GM12878 (cell line): ENCODE results near the gene FXYD3. TPM values are rescaled to one million over a fixed set of nuclear protein-coding genes. Genes with fewer than 3 reads are reported as not detected.

Experiments used
- ATAC-seq: fragments of 200-7000 bp; cut with Tn5 transposase; 3 replicates; pipeline ENCODE4 v1.9.1; 2020; ENCODE audit warnings: mild to moderate bottlenecking, moderate library complexity
- BruUV-seq: library from RNA; stranded (reverse); fragments of 400-500 nt; replicated peaks from 2 replicates; lab custom pipeline; 2021; lab: Mats Ljungman, UMichigan
- CTCF ChIA-PET: fragments of 300-600 bp; sonication (Branson Sonifier 250); formaldehyde crosslinking; extraction: SDS; loops from one replicate; lab custom pipeline; 2021; ENCODE audit warnings: inconsistent platforms; lab: Yijun Ruan, JAX
- POLR2A ChIA-PET: fragments of 350-600 bp; formaldehyde crosslinking; extraction: SDS; loops from one replicate; lab custom pipeline; 2021; ENCODE audit warnings: inconsistent platforms; lab: Charles Lee
- RAD21 ChIA-PET: fragments of 300-600 bp; sonication (Branson Sonifier 250); formaldehyde crosslinking; loops from one replicate; lab custom pipeline; 2023; ENCODE audit warnings: antibody characterized with exemption; ENCODE audit not compliant: unreplicated experiment; lab: Charles Lee
- SMC1A ChIA-PET: fragments of 300-600 bp; sonication (Branson Sonifier 250); formaldehyde crosslinking; loops from one replicate; lab custom pipeline; 2023; ENCODE audit not compliant: unreplicated experiment, uncharacterized antibody; lab: Charles Lee
- DNase-seq: peaks from one replicate; pipeline ENCODE4 v3.0.0-alpha.2; 2011; ENCODE audit warnings: low read depth, low spot score
- FAIRE-seq: peaks from 3 replicates; lab custom pipeline; 2011; peaks lifted over from hg19 to GRCh38; lab: Jason Lieb, UNC
- H2AFZ ChIP-seq: 2 replicates; pipeline ENCODE4 v1.6.0; 2011; ENCODE audit warnings: low read depth, low read length, control low read depth; ENCODE audit not compliant: control insufficient read depth
- H3K27ac ChIP-seq: 2 replicates; pipeline ENCODE4 v1.5.1; 2011; ENCODE audit warnings: control low read depth; ENCODE audit not compliant: control insufficient read depth, insufficient read depth
- H3K27me3 ChIP-seq, 2 experiments: replicated peaks in 1 of 2; 2 replicates each; pipeline versions ENCODE4 v1.6.0 to v1.6.1; 2011; ENCODE audit warnings: low read length in 1 of 2; ENCODE audit not compliant: control insufficient read depth in 2 of 2, insufficient read depth in 2 of 2
- H3K36me3 ChIP-seq, 2 experiments: 2 replicates each; pipeline ENCODE4 v1.5.1; 2011; ENCODE audit warnings: low read length in 1 of 2; ENCODE audit not compliant: control insufficient read depth in 2 of 2, insufficient read depth in 2 of 2
- H3K4me1 ChIP-seq: 2 replicates; pipeline ENCODE4 v1.6.1; 2011; ENCODE audit warnings: mild to moderate bottlenecking, low read length, moderate library complexity, mixed read lengths; ENCODE audit not compliant: control insufficient read depth, insufficient read depth
- H3K4me2 ChIP-seq: 2 replicates; pipeline ENCODE4 v1.6.0; 2011; ENCODE audit warnings: control low read depth; ENCODE audit not compliant: control insufficient read depth, insufficient read depth
- H3K4me3 ChIP-seq: fragments of 200-600 bp; sonication (generic); 2 replicates; pipeline ENCODE4 v1.5.1; 2016
- H3K79me2 ChIP-seq: 2 replicates; pipeline ENCODE4 v1.6.0; 2011; ENCODE audit warnings: low read length; ENCODE audit not compliant: control insufficient read depth, insufficient read depth
- H3K9ac ChIP-seq: 2 replicates; pipeline ENCODE4 v1.8.0; 2011; ENCODE audit warnings: low read length, control low read depth, mixed read lengths; ENCODE audit not compliant: control insufficient read depth, insufficient read depth
- H3K9me3 ChIP-seq: replicated peaks from 3 replicates; pipeline ENCODE4 v1.5.1; 2011; ENCODE audit warnings: mild to moderate bottlenecking, low read length; ENCODE audit not compliant: control insufficient read depth, insufficient read depth
- H4K20me1 ChIP-seq: 2 replicates; pipeline ENCODE4 v1.6.0; 2011; ENCODE audit not compliant: control insufficient read depth, insufficient read depth
- CHD1 ChIP-seq: IDR thresholded peaks from 2 replicates; pipeline ENCODE4 v1.6.1; 2012; ENCODE audit warnings: low read depth, low read length, improper control_type of control experiment
- CHD2 ChIP-seq: IDR thresholded peaks from 2 replicates; pipeline ENCODE4 v1.6.1; 2011; ENCODE audit warnings: low read depth, low read length, improper control_type of control experiment, borderline replicate concordance
- JUND ChIP-seq: IDR thresholded peaks from 2 replicates; pipeline ENCODE4 v1.6.1; 2012; ENCODE audit warnings: low read depth, mild to moderate bottlenecking, low read length, improper control_type of control experiment, moderate library complexity
- NRF1 ChIP-seq: conservative IDR thresholded peaks from 2 replicates; pipeline ENCODE4 v1.6.1; 2011; ENCODE audit warnings: mild to moderate bottlenecking, low read depth, low read length, improper control_type of control experiment
- POLR2A ChIP-seq: IDR thresholded peaks from 2 replicates; pipeline ENCODE4 v1.6.1; 2011; ENCODE audit warnings: low read depth, mild to moderate bottlenecking, low read length
- POLR2AphosphoS5 ChIP-seq: IDR thresholded peaks from 2 replicates; pipeline ENCODE4 v1.6.1; 2011; ENCODE audit warnings: mild to moderate bottlenecking, low read length, inconsistent platforms
- SMARCA5 ChIP-seq: fragments of 450-650 bp; IDR thresholded peaks from 2 replicates; pipeline ENCODE4 v1.6.1; 2017; ENCODE audit warnings: mild to moderate bottlenecking
- SP1 ChIP-seq: IDR thresholded peaks from one replicate; pipeline ENCODE4 v1.6.1; 2011; ENCODE audit warnings: low read depth, low read length
- SREBF2 ChIP-seq: IDR thresholded peaks from 2 replicates; pipeline ENCODE4 v1.6.1; 2012; ENCODE audit warnings: mild to moderate bottlenecking, low read length
- YY1 ChIP-seq: IDR thresholded peaks from 2 replicates; pipeline ENCODE4 v1.6.1; 2011; ENCODE audit warnings: low read depth, mild to moderate bottlenecking, low read length
- ZNF274 ChIP-seq: IDR thresholded peaks from one replicate; pipeline ENCODE4 v1.8.0; 2011; ENCODE audit not compliant: insufficient read length, insufficient read depth
- WGBS: methylation state at CpG from one replicate; pipeline ENCODE4 v1.1.6; 2016; ENCODE audit warnings: low lambda C conversion rate; ENCODE audit not compliant: insufficient replicate concordance, insufficient coverage; ENCODE audit errors: missing lambda C conversion rate; 5-methylcytosine and 5-hydroxymethylcytosine counted together
- in situ Hi-C: fragments of 300-500 bp; cut with MboI; formaldehyde crosslinking; loops from 9 replicates; pipeline ENCODE4 v1.14.3; 2018; ENCODE audit warnings: mixed read lengths
- intact Hi-C: fragments of 100-400 bp; cut with micrococcal nuclease; formaldehyde crosslinking; loops from one replicate; pipeline ENCODE4 v1.14.2; 2022; ENCODE audit not compliant: unreplicated experiment
- polyA plus RNA-seq, 11 experiments: library from polyadenylated mRNA; depleted of rRNA in 4 of 11; unstranded in 6 of 11; stranded (reverse) in 5 of 11; fragments of >200 nt; fragmentation: Nextera tagmentation in 4 of 11; fragmentation: Illumina TruSeq in 1 of 11; extraction: Ambion mirVana in 4 of 11; extraction: Trizol in 1 of 11; gene quantifications; 1 replicate in 1 of 11; 2 replicates in 10 of 11; pipeline versions ENCODE4 v1.2.1 to v1.2.3, GENCODE V29; 2011 to 2016; ENCODE audit warnings: inconsistent platforms in 2 of 11, missing spikeins in 2 of 11, low read depth in 1 of 11
- total RNA-seq, 4 experiments: library from RNA; depleted of rRNA in 3 of 4; stranded (reverse); fragments of >200 nt in 3 of 4; fragmentation: Illumina TruSeq in 1 of 4; extraction: Trizol in 1 of 4; gene quantifications; 2 replicates each; pipeline versions ENCODE4 v1.2.1 to v1.2.3, GENCODE V29; 2013 to 2021
- TF ChIP-seq, protein P1 (sequence below): fragments of 450-650 bp; formaldehyde crosslinking; IDR thresholded peaks from 2 replicates; pipeline ENCODE4 v1.4.0; 2022; ENCODE audit warnings: mild to moderate bottlenecking, moderate library complexity
- TF ChIP-seq, protein P2 (sequence below): fragments of 150-350 bp; IDR thresholded peaks from 2 replicates; pipeline ENCODE4 v1.6.1; 2016; ENCODE audit warnings: low read depth, low read length
- TF ChIP-seq, protein P3 (sequence below): IDR thresholded peaks from 2 replicates; pipeline ENCODE4 v1.6.1; 2012; ENCODE audit warnings: low read depth, low read length, improper control_type of control experiment
- TF ChIP-seq, protein P4 (sequence below): IDR thresholded peaks from 2 replicates; pipeline ENCODE4 v1.6.1; 2012; ENCODE audit warnings: low read depth, low read length, improper control_type of control experiment

FXYD3 gene
- total and polyA plus RNA-seq, 10 of the 15 experiments (the other 5 are each of a cell fraction or from before 2014, with no cell fraction given), result 0.09 to 0.44 TPM; not detected in 8

DNA sequence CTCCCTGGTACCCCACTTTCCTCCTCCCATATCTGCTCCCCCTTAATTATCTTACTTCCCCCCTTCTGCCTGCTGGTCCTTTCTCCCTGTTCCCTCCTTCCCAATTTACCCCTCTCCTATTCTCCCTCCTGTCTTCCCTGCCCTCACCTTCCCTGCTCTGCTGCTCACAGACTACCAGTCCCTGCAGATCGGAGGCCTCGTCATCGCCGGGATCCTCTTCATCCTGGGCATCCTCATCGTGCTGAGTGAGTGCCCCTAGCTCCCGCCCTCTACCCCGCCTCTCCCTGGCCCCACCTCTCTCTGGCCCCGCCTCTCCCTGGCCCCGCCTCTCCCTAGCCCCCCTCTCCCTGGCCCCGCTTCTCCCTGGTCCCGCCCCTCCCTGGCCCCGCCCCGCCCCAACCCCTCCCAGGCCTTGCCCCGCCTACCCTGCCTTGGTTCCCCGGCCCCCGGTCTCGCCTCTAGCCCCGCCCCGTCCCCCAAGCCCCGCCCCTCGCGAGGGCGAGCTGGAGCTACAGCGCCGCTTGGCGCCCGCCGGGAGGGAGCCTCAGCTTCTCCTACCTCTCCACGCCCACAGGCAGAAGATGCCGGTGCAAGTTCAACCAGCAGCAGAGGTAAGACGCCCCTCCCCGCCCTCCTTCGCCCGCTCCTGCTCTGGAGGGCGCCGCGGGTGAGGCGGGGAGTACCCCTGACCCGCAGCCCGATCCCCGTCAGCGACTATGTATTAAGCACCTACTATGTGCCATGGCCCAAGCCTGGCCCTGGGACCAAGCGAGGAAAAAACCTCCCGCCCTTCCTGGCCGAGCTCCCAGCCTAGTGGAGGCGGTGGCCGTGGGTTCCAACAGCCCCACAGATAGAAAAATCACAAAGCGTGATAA, 25.6 kb downstream of the FXYD3 start:
- H3K27ac ChIP-seq, result no peak overlapping the region
- RAD21 ChIA-PET, result interaction anchor here (0.6 to 3.0 kb wide), 39 partner anchors 13 to 464 kb away, joined by 3 to 31 read pairs (median 4); partner anchors contain the start of genes FFAR1, FXYD5, SCGB2B2 and ZNF302
- POLR2A ChIA-PET, result interaction anchor here (0.7 to 1.5 kb wide), 6 partner anchors 9 to 97 kb away, joined by 3 to 6 read pairs (median 4); partner anchors contain the start of gene FXYD5
- H3K79me2 ChIP-seq, result no peaks in the 10 kb centered on the region
- BruUV-seq, result no TSS peak
- H2AFZ ChIP-seq, result peak overlapping the region; percentile 44
- H3K4me1 ChIP-seq, result peaks cover 17% of the 10 kb centered on the region
- peak; percentile 68 for FAIRE-seq
- in situ Hi-C loops, result no loop called here
- CTCF ChIA-PET, result interaction anchor here (0.7 to 3.3 kb wide), 46 partner anchors 9 to 369 kb away, joined by 3 to 41 read pairs (median 5); partner anchors contain the start of genes FFAR1, FXYD3 and FXYD5
- no peaks in the 10 kb centered on the region for H4K20me1 ChIP-seq
- under 1% methylated on average over 39 of the region's 48 CpGs for WGBS
- intact Hi-C loops, result loop anchor here (5.0 kb wide), 1 partner anchor 106 kb away; the partner anchor contains the start of gene LSR
- no peak overlapping the region for H3K9ac ChIP-seq
- SMC1A ChIA-PET, result interaction anchor here (0.6 to 2.4 kb wide), 30 partner anchors 13 to 483 kb away, joined by 3 to 25 read pairs (median 4); partner anchors contain the start of genes FXYD3 and FXYD5
- peak overlapping the region; percentile 79 for H3K4me2 ChIP-seq
- no peak for DNase-seq
- no peaks in the 10 kb centered on the region for H3K36me3 ChIP-seq
- peak overlapping the region; percentile 47; the same call in 1 of the 2 replicates for H3K4me3 ChIP-seq
- H3K27me3 ChIP-seq, result peaks cover 2 to 5% of the 10 kb centered on the region in 2 experiments; a peak in 2 of 4 replicates
- no peaks in the 10 kb centered on the region for H3K9me3 ChIP-seq
- ATAC-seq, result peak; percentile 90
- TF ChIP-seq CHD1 (no peak), CHD2 (no peak), SP1 (no peak), POLR2A (no peak), JUND (no peak), POLR2AphosphoS5 (no peak), NRF1 (no peak), SREBF2 (no peak), YY1 (no peak), ZNF274 (no peak), SMARCA5 (peak; percentile 26; the same call in 1 of the 2 replicates)
- TF ChIP-seq, protein P1, sequence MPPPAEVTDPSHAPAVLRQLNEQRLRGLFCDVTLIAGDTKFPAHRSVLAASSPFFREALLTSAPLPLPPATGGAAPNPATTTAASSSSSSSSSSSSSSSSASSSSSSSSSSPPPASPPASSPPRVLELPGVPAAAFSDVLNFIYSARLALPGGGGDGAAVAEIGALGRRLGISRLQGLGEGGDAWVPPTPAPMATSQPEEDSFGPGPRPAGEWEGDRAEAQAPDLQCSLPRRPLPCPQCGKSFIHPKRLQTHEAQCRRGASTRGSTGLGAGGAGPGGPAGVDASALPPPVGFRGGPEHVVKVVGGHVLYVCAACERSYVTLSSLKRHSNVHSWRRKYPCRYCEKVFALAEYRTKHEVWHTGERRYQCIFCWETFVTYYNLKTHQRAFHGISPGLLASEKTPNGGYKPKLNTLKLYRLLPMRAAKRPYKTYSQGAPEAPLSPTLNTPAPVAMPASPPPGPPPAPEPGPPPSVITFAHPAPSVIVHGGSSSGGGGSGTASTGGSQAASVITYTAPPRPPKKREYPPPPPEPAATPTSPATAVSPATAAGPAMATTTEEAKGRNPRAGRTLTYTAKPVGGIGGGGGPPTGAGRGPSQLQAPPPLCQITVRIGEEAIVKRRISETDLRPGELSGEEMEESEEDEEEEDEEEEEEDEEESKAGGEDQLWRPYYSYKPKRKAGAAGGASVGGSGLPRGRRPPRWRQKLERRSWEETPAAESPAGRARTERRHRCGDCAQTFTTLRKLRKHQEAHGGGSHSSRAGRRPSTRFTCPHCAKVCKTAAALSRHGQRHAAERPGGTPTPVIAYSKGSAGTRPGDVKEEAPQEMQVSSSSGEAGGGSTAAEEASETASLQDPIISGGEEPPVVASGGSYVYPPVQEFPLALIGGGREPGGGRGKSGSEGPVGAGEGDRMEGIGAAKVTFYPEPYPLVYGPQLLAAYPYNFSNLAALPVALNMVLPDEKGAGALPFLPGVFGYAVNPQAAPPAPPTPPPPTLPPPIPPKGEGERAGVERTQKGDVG (CRISPR knock-in tag), result no peak
- TF ChIP-seq, protein P2, sequence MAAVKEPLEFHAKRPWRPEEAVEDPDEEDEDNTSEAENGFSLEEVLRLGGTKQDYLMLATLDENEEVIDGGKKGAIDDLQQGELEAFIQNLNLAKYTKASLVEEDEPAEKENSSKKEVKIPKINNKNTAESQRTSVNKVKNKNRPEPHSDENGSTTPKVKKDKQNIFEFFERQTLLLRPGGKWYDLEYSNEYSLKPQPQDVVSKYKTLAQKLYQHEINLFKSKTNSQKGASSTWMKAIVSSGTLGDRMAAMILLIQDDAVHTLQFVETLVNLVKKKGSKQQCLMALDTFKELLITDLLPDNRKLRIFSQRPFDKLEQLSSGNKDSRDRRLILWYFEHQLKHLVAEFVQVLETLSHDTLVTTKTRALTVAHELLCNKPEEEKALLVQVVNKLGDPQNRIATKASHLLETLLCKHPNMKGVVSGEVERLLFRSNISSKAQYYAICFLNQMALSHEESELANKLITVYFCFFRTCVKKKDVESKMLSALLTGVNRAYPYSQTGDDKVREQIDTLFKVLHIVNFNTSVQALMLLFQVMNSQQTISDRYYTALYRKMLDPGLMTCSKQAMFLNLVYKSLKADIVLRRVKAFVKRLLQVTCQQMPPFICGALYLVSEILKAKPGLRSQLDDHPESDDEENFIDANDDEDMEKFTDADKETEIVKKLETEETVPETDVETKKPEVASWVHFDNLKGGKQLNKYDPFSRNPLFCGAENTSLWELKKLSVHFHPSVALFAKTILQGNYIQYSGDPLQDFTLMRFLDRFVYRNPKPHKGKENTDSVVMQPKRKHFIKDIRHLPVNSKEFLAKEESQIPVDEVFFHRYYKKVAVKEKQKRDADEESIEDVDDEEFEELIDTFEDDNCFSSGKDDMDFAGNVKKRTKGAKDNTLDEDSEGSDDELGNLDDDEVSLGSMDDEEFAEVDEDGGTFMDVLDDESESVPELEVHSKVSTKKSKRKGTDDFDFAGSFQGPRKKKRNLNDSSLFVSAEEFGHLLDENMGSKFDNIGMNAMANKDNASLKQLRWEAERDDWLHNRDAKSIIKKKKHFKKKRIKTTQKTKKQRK, result no peak
- TF ChIP-seq, protein P3, sequence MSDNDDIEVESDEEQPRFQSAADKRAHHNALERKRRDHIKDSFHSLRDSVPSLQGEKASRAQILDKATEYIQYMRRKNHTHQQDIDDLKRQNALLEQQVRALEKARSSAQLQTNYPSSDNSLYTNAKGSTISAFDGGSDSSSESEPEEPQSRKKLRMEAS, result no peak
- TF ChIP-seq, protein P4, sequence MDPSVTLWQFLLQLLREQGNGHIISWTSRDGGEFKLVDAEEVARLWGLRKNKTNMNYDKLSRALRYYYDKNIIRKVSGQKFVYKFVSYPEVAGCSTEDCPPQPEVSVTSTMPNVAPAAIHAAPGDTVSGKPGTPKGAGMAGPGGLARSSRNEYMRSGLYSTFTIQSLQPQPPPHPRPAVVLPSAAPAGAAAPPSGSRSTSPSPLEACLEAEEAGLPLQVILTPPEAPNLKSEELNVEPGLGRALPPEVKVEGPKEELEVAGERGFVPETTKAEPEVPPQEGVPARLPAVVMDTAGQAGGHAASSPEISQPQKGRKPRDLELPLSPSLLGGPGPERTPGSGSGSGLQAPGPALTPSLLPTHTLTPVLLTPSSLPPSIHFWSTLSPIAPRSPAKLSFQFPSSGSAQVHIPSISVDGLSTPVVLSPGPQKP, result no peak
